ENCODE data around the gene TMEM217.
"Not testable (repeated sequence)": the region's sequence is repeated elsewhere in the genome, so short reads cannot be mapped to it uniquely, and the experiment has no call there.

TMEM217 gene

GRCh38 chr6:37257634-37258404, at the start of gene TMEM217, which contains the start of gene TBC1D22B:
TMEM217 (minus strand) TSS chr6:37258144; CDS start chr6:37219030, 39,114 bp downstream.
TBC1D22B (plus strand) TSS chr6:37257772; CDS start chr6:37257918, 146 bp downstream.
- DNase-seq: peak; percentile 99

GRCh38 chr6:37307484-37307883, 49.5 kb upstream of the TMEM217 start:
- DNase-seq: not testable (repeated sequence)

GRCh38 chr6:37306624-37307222, 48.8 kb upstream of the TMEM217 start:
- DNase-seq: no peak

GRCh38 chr6:37305841-37306425, 48.0 kb upstream of the TMEM217 start:
- DNase-seq: no peak

GRCh38 chr6:37304766-37305165, 46.8 kb upstream of the TMEM217 start:
- no peak for DNase-seq

GRCh38 chr6:37303891-37304503, 46.1 kb upstream of the TMEM217 start:
- peak; percentile 36 for DNase-seq

- DNase-seq: no peak
These were observed 45.2 kb upstream of the TMEM217 start for GRCh38 chr6:37303091-37303660.

- DNase-seq: no peak
These were observed 44.2 kb upstream of the TMEM217 start for GRCh38 chr6:37302086-37302686.

GRCh38 chr6:37299990-37300389, 42.0 kb upstream of the TMEM217 start:
- DNase-seq: no peak

- no peak for DNase-seq
These were observed 41.0 kb upstream of the TMEM217 start for GRCh38 chr6:37298958-37299357.

- not testable (repeated sequence) for DNase-seq
These were observed 39.7 kb upstream of the TMEM217 start for GRCh38 chr6:37297637-37298036.

- no peak for DNase-seq
These were observed 35.5 kb upstream of the TMEM217 start for GRCh38 chr6:37293426-37293825.

- DNase-seq: peak; percentile 83
These were observed 32.0 kb upstream of the TMEM217 start for GRCh38 chr6:37289931-37290330.

GRCh38 chr6:37288247-37288646, 30.3 kb upstream of the TMEM217 start:
- no peak for DNase-seq

- no peak for DNase-seq
These were observed 29.7 kb upstream of the TMEM217 start for GRCh38 chr6:37287519-37288157.

GRCh38 chr6:37285861-37286311, 27.9 kb upstream of the TMEM217 start:
- DNase-seq: peak; percentile 44

GRCh38 chr6:37284781-37285180, 26.8 kb upstream of the TMEM217 start:
- no peak for DNase-seq

- no peak for DNase-seq
These were observed 25.8 kb upstream of the TMEM217 start for GRCh38 chr6:37283671-37284151.

- no peak for DNase-seq
These were observed 25.3 kb upstream of the TMEM217 start for GRCh38 chr6:37283268-37283667.

- DNase-seq: no peak
These were observed 24.4 kb upstream of the TMEM217 start for GRCh38 chr6:37282371-37282770.

- no peak for DNase-seq
These were observed 22.4 kb upstream of the TMEM217 start for GRCh38 chr6:37280162-37280887.

Data from activated CD4-positive, alpha-beta T cell treated with anti-CD3 and anti-CD28 coated beads, Interleukin-2, Interleukin-6, amounts not matched to agents 100 ng/mL and 50 ng/mL, durations not matched to agents 16 hours and 8 hours (primary cell).